Heart left ventricle (tissue), 13 donors: ENCODE data around the gene GAL3ST2.

Source experiments
- POLR2A ChIP-seq, 2 donors: fragments of 450-650 bp; IDR thresholded peaks; one replicate each; pipeline ENCODE4 v1.6.1; 2017; ENCODE audit warnings: antibody characterized with exemption in 2 of 2, mild to moderate bottlenecking in 2 of 2, moderate library complexity in 2 of 2
- TF ChIP-seq, protein P1 (sequence below), 12 donors: fragments of 200-600 bp; sonication (generic) in 4 of 12; IDR thresholded peaks; one replicate each; pipeline versions ENCODE4 v1.5.0 to v1.8.0; 2018 to 2022; ENCODE audit warnings: antibody characterized with exemption in 12 of 12, mild to moderate bottlenecking in 5 of 12
- donor health status: ischemic (EF 13 %, LVEDD 7.1; RV severe dilation, severe dysfunction).
- donor health status: DM: no; HTN: yes; CAD: no.
- donor health status: DM: no; HTN: no; CAD: no.
- donor health status: ischemic (EF 25% LVEDD 6.9; RV normal size, moderate dysfunction).
- donor health status: ischemic (EF 25% LVEDD 5.7; RV mildly dilated, moderate dysfunction).
- donor health status: ischemic (EF 35%, LVEDD 5.7; RV mildly dilated, moderate dysfunction).
- donor health status: nonischemic (EF 11% LVEDD 7.7; RV severe dilation, severe dysfunction).
- donor health status: DM: yes; HTN: yes; CAD: no.
- donor health status: PGD.
- donor health status: ischemic (EF 29% LVEDD 5.4; RV normal size, mild dysfunction).
- donor health status: nonischemic (EF 23%, LVEDD 6.1; RV moderate dilation, normal function).

GRCh38 chr2:241842067-241842415 lies 65.4 kb downstream of the GAL3ST2 start:
- TF ChIP-seq, protein P1, sequence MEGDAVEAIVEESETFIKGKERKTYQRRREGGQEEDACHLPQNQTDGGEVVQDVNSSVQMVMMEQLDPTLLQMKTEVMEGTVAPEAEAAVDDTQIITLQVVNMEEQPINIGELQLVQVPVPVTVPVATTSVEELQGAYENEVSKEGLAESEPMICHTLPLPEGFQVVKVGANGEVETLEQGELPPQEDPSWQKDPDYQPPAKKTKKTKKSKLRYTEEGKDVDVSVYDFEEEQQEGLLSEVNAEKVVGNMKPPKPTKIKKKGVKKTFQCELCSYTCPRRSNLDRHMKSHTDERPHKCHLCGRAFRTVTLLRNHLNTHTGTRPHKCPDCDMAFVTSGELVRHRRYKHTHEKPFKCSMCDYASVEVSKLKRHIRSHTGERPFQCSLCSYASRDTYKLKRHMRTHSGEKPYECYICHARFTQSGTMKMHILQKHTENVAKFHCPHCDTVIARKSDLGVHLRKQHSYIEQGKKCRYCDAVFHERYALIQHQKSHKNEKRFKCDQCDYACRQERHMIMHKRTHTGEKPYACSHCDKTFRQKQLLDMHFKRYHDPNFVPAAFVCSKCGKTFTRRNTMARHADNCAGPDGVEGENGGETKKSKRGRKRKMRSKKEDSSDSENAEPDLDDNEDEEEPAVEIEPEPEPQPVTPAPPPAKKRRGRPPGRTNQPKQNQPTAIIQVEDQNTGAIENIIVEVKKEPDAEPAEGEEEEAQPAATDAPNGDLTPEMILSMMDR (IDR thresholded peaks at IDR 0.05) = no peak
- TF ChIP-seq POLR2A (IDR thresholded peaks at IDR 0.05) = no peak
